Type B pancreatic cell (in vitro differentiated cells): ENCODE data around the gene ZDHHC20. TPM values are rescaled to one million over a fixed set of nuclear protein-coding genes. Genes with fewer than 3 reads are reported as not detected.

Source experiments
- DNase-seq: peaks from one replicate; pipeline ENCODE4 v3.0.0; 2021; ENCODE audit warnings: mixed read lengths; ENCODE audit not compliant: unreplicated experiment; ENCODE audit errors: extremely low spot score
- H3K27ac Mint-ChIP-seq: 2 replicates; pipeline ENCODE4 v1.8.0; 2021; ENCODE audit warnings: mild to moderate bottlenecking, mixed read lengths
- H3K27me3 Mint-ChIP-seq: 2 replicates; pipeline ENCODE4 v1.8.0; 2021; ENCODE audit warnings: mixed read lengths
- H3K36me3 Mint-ChIP-seq: 2 replicates; pipeline ENCODE4 v1.8.0; 2021; ENCODE audit warnings: mixed read lengths
- H3K4me1 Mint-ChIP-seq: one replicate; pipeline ENCODE4 v1.8.0; 2021; ENCODE audit warnings: mixed read lengths; ENCODE audit not compliant: unreplicated experiment
- H3K4me3 Mint-ChIP-seq: 2 replicates; pipeline ENCODE4 v1.8.0; 2021; ENCODE audit warnings: mild to moderate bottlenecking, mixed read lengths
- H3K9me3 Mint-ChIP-seq: 2 replicates; pipeline ENCODE4 v1.8.0; 2021; ENCODE audit warnings: mixed read lengths
- total RNA-seq: library from RNA; stranded (reverse); gene quantifications from 2 replicates; pipeline ENCODE4 v1.2.1, GENCODE V29; 2021; ENCODE audit warnings: low replicate concordance
- TF ChIP-seq, protein P1 (sequence below): fragments of 200-600 bp; sonication (generic); conservative IDR thresholded peaks from 2 replicates; pipeline ENCODE4 v1.5.0; 2021; ENCODE audit warnings: antibody characterized with exemption, mild to moderate bottlenecking

ZDHHC20 gene
- total RNA-seq, 1 donor from 2014 or later = 78.2 TPM

DNA sequence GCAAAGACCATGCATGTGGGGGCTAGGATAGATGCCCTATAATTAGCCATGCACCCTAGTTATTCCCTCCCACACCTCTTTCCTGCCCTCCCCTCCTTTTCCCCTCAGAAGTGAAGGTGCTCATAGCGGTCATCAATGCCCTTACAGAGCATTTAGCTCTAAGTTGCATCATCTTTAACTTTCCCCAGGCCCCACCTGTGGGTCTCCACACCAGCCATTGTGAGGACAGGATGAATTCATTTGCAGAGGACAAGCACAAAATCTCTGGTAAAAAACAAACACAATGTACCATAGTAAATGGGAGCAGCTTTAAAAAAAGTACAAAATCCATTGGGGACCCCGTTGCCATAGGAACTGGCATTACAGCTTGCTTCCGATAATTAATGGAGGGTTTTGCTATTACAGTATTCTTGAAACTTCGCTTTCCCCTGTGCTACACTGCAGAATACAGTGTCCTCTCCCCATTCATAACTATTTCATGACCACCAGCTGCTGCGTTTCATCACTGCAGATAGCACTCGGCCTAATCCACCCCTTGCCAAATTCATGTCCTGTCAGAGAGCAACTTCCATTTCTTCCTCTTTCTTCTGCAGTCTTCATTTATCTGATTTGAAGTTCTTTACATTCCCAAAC, 110.5 kb downstream of the ZDHHC20 start:
- no peaks in the 10 kb centered on the region for H3K9me3 Mint-ChIP-seq
- H3K27me3 Mint-ChIP-seq = no peaks in the 10 kb centered on the region
- H3K36me3 Mint-ChIP-seq = no peaks in the 10 kb centered on the region
- H3K4me3 Mint-ChIP-seq = no peak overlapping the region
- TF ChIP-seq, protein P1, sequence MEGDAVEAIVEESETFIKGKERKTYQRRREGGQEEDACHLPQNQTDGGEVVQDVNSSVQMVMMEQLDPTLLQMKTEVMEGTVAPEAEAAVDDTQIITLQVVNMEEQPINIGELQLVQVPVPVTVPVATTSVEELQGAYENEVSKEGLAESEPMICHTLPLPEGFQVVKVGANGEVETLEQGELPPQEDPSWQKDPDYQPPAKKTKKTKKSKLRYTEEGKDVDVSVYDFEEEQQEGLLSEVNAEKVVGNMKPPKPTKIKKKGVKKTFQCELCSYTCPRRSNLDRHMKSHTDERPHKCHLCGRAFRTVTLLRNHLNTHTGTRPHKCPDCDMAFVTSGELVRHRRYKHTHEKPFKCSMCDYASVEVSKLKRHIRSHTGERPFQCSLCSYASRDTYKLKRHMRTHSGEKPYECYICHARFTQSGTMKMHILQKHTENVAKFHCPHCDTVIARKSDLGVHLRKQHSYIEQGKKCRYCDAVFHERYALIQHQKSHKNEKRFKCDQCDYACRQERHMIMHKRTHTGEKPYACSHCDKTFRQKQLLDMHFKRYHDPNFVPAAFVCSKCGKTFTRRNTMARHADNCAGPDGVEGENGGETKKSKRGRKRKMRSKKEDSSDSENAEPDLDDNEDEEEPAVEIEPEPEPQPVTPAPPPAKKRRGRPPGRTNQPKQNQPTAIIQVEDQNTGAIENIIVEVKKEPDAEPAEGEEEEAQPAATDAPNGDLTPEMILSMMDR = no peak
- no peak overlapping the region for H3K27ac Mint-ChIP-seq
- H3K4me1 Mint-ChIP-seq = no peaks in the 10 kb centered on the region
- no peak for DNase-seq

DNA sequence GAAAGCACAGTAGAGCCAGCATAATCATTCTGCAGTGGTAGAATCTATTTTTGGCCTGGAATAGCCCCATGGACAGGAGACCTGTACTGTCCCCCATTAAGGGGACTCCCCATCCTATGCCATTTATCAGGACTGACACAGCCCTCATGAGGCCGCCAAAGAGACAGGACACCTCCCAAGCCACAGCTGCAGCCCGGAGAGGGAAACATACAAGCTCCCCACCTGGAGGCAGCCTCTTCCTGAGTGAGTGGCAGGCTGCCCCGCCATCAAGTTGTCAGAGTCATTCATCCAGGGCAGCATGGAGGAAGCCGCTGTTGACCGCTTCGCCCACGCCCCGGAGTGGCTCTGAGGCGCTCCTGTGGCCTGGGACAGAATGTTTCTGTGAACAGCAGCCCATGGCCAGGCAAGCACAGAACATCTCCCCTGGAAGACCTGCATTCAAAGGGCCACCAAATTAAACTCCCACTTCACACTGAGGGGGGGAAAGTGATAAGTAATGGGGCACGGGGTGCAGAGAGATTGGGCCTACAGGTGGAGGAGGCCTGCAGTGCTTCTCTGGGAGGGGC, 111.3 kb downstream of the ZDHHC20 start:
- no peak overlapping the region for H3K4me3 Mint-ChIP-seq
- TF ChIP-seq, protein P1 = no peak
- H3K36me3 Mint-ChIP-seq = no peaks in the 10 kb centered on the region
- H3K9me3 Mint-ChIP-seq = no peaks in the 10 kb centered on the region
- no peak overlapping the region for H3K27ac Mint-ChIP-seq
- DNase-seq = no peak
- no peaks in the 10 kb centered on the region for H3K27me3 Mint-ChIP-seq
- H3K4me1 Mint-ChIP-seq = no peaks in the 10 kb centered on the region

GRCh38 chr13:21344662-21345176, 114.4 kb downstream of the ZDHHC20 start:
- H3K27me3 Mint-ChIP-seq = no peaks in the 10 kb centered on the region

DNA sequence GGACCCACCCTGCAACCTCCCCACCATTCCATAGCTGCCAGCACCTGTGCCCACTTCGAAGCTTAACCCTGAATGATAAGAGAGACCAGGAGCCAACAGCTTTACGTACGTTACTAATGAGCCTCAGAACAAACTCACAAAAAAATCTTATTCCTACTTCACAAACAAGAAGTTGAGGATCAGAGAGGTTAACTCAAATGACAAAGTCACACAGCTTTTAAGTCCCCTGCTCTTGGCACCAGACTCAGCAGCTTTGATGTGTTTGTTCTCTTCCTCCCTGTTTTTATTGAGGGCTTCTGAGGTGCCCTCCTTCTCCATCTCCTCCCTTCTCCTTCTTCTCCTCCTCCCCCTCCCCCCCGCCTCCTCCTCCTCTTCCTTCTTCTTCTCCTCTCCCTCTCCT, 115.4 kb downstream of the ZDHHC20 start:
- Mint-ChIP-seq H3K4me1 (peaks cover 11% of the 10 kb centered on the region), H3K4me3 (no peak overlapping the region), H3K27me3 (no peaks in the 10 kb centered on the region), H3K27ac (no peak overlapping the region), H3K36me3 (no peaks in the 10 kb centered on the region), H3K9me3 (no peaks in the 10 kb centered on the region)
- no peak for DNase-seq
- TF ChIP-seq, protein P1 = no peak

More at GRCh38 chr13:21344662-21345176, 114.4 kb downstream of the ZDHHC20 start:
- H3K27ac Mint-ChIP-seq = no peak overlapping the region
- peaks cover 5% of the 10 kb centered on the region for H3K4me1 Mint-ChIP-seq
- no peak overlapping the region for H3K4me3 Mint-ChIP-seq
- H3K9me3 Mint-ChIP-seq = no peaks in the 10 kb centered on the region
- H3K36me3 Mint-ChIP-seq = no peaks in the 10 kb centered on the region
- DNase-seq = no peak
- TF ChIP-seq, protein P1 = no peak

DNA sequence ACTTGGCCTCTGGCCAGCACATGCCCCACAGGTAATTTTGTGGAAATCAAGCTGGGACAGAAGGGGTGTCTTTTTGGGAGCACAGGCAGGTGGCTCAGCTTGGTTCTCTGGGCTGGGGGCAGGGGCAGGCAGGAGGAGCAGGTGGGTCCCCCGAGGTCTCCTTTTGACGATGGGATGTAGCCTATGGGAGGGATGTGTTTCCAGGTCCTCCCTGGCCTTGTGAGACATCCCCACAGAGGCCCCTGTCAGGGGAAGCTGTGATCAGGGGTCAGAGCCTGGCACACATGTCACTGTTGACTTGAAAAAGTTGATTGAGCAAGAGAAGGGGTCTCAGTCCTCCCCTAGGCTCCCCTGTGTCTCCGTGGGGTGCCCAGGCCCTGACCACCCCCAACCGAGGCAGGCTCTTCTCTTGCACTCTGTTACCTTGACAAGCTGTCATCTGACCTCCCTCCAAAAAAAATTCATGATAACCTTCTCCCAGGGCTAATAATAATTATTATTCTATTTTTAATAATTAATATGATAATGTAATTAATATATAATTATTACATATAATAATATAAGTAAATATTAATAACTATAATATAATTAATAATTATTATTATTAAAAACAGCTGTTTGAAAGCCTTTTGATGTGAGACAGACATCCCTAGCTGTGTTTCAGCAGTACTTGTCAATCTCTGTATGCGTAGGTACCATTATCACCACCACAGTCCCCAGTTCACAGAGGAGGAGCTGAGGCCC, 116.2 kb downstream of the ZDHHC20 start:
- TF ChIP-seq, protein P1 = no peak
- no peak for DNase-seq
- no peaks in the 10 kb centered on the region for H3K9me3 Mint-ChIP-seq
- H3K27me3 Mint-ChIP-seq = no peaks in the 10 kb centered on the region
- no peaks in the 10 kb centered on the region for H3K36me3 Mint-ChIP-seq
- H3K4me3 Mint-ChIP-seq = no peak overlapping the region
- no peak overlapping the region for H3K27ac Mint-ChIP-seq
- peaks cover 15% of the 10 kb centered on the region for H3K4me1 Mint-ChIP-seq
